OCI-LY3 (cell line): ENCODE data around the gene KANK4.

ENCODE experiments used
- CTCF ChIP-seq: fragments of 200-600, 300-600 bp; sonication (generic); IDR thresholded peaks from 2 replicates; pipeline ENCODE4 v1.5.1; 2014; ENCODE audit warnings: antibody characterized with exemption, low read length, low read depth
- EZH2phosphoT487 ChIP-seq: fragments of 200-600 bp; shearing (Covaris generic); IDR thresholded peaks from 2 replicates; pipeline ENCODE4 v1.6.1; 2018; ENCODE audit warnings: antibody characterized with exemption, mixed run types, low read depth

GRCh38 chr1:62198069-62198780 is 121.0 kb downstream of the KANK4 start:
- no peak for TF ChIP-seq CTCF
- TF ChIP-seq EZH2phosphoT487, result no peak
